OCI-LY3 (cell line): ENCODE measurements around the gene NDST1.

Experiments
- CTCF ChIP-seq: fragments of 200-600, 300-600 bp; sonication (generic); IDR thresholded peaks from 2 replicates; pipeline ENCODE4 v1.5.1; 2014; ENCODE audit warnings: antibody characterized with exemption, low read length, low read depth
- EZH2phosphoT487 ChIP-seq: fragments of 200-600 bp; shearing (Covaris generic); IDR thresholded peaks from 2 replicates; pipeline ENCODE4 v1.6.1; 2018; ENCODE audit warnings: antibody characterized with exemption, mixed run types, low read depth

- TF ChIP-seq CTCF (no peak), EZH2phosphoT487 (no peak)
Measured at GRCh38 chr5:150534811-150535210, 26.9 kb downstream of the NDST1 start.
